SK-N-SH treated with all-trans-retinoic acid at 6 μM for 48 hours (cell line): ENCODE results near the gene LAMA3.

Experiments
- ATAC-seq: fragments of 200-7000 bp; cut with Tn5 transposase; 3 replicates; pipeline ENCODE4 v1.9.1; 2020; ENCODE audit warnings: mild to moderate bottlenecking, moderate library complexity
- ARNTL ChIP-seq: fragments of 450-650 bp; formaldehyde crosslinking; IDR thresholded peaks from 2 replicates; pipeline ENCODE4 v1.5.0; 2020; ENCODE audit warnings: low read depth, mild to moderate bottlenecking, moderate library complexity, borderline replicate concordance
- BACH2 ChIP-seq: fragments of 250-450 bp; sonication (Bioruptor Pico); IDR thresholded peaks from 2 replicates; pipeline ENCODE4 v1.9.0; 2021; ENCODE audit warnings: mild to moderate bottlenecking, borderline replicate concordance
- CREB5 ChIP-seq: fragments of 250-450 bp; sonication (Bioruptor Pico); IDR thresholded peaks from 2 replicates; pipeline ENCODE4 v1.5.1; 2020; ENCODE audit warnings: low read depth, mild to moderate bottlenecking, moderate library complexity
- CSDC2 ChIP-seq: fragments of 250-450 bp; sonication (Bioruptor Pico); IDR thresholded peaks from 2 replicates; pipeline ENCODE4 v1.5.0; 2020; ENCODE audit warnings: mild to moderate bottlenecking, moderate library complexity
- CSRNP3 ChIP-seq: fragments of 250-450 bp; sonication (Bioruptor Pico); IDR thresholded peaks from 2 replicates; pipeline ENCODE4 v1.5.1; 2021; ENCODE audit warnings: mild to moderate bottlenecking, moderate library complexity
- ESRRG ChIP-seq: fragments of 250-450 bp; sonication (Bioruptor Pico); IDR thresholded peaks from 2 replicates; pipeline ENCODE4 v1.6.1; 2021; ENCODE audit warnings: mild to moderate bottlenecking
- GLIS3 ChIP-seq: fragments of 250-450 bp; sonication (Bioruptor Pico); IDR thresholded peaks from 2 replicates; pipeline ENCODE4 v1.5.0; 2020; ENCODE audit warnings: mild to moderate bottlenecking, moderate library complexity
- ISL1 ChIP-seq: fragments of 250-450 bp; sonication (Bioruptor Pico); IDR thresholded peaks from 2 replicates; pipeline ENCODE4 v2.1.2; 2022; ENCODE audit warnings: mild to moderate bottlenecking, moderate library complexity
- RARB ChIP-seq: fragments of 250-450 bp; sonication (Bioruptor Pico); IDR thresholded peaks from 2 replicates; pipeline ENCODE4 v1.8.0; 2021; ENCODE audit warnings: mild to moderate bottlenecking, moderate library complexity
- TSHZ2 ChIP-seq: fragments of 250-450 bp; sonication (Bioruptor Pico); IDR thresholded peaks from 2 replicates; pipeline ENCODE4 v1.5.0; 2020; ENCODE audit warnings: mild to moderate bottlenecking, moderate library complexity
- ZC3H10 ChIP-seq: fragments of 250-450 bp; sonication (Bioruptor Pico); IDR thresholded peaks from 2 replicates; pipeline ENCODE4 v1.5.1; 2021; ENCODE audit warnings: mild to moderate bottlenecking, moderate library complexity
- ZFP3 ChIP-seq: fragments of 250-450 bp; sonication (Bioruptor Pico); IDR thresholded peaks from 2 replicates; pipeline ENCODE4 v1.5.0; 2020; ENCODE audit warnings: mild to moderate bottlenecking, moderate library complexity
- ZFP30 ChIP-seq: fragments of 450-650 bp; formaldehyde crosslinking; IDR thresholded peaks from 2 replicates; pipeline ENCODE4 v1.5.0; 2022; ENCODE audit warnings: mild to moderate bottlenecking, moderate library complexity
- ZNF565 ChIP-seq: fragments of 450-650 bp; formaldehyde crosslinking; conservative IDR thresholded peaks from 2 replicates; pipeline ENCODE4 v1.5.0; 2020; ENCODE audit warnings: low read depth, mild to moderate bottlenecking, moderate library complexity
- ZNF70 ChIP-seq: fragments of 450-650 bp; formaldehyde crosslinking; IDR thresholded peaks from 2 replicates; pipeline ENCODE4 v1.5.0; 2020; ENCODE audit warnings: mild to moderate bottlenecking, moderate library complexity

LAMA3 gene

GRCh38 chr18:23718243-23718720, 29.0 kb downstream of the LAMA3 start (continued):
- TF ChIP-seq TSHZ2 (CRISPR knock-in tag) (no peak), CSDC2 (CRISPR knock-in tag) (no peak)
- TF ChIP-seq, all 23 proteins: peak for 0

- no peak for ATAC-seq
- TF ChIP-seq ESRRG (CRISPR knock-in tag): no peak
- TF ChIP-seq CSRNP3 (CRISPR knock-in tag): no peak
- no peak for TF ChIP-seq RARB (CRISPR knock-in tag)
- TF ChIP-seq TSHZ2 (CRISPR knock-in tag): no peak
- TF ChIP-seq GLIS3 (CRISPR knock-in tag): no peak
- no peak for TF ChIP-seq CREB5 (CRISPR knock-in tag)
- TF ChIP-seq CSDC2 (CRISPR knock-in tag): no peak
- no peak for TF ChIP-seq BACH2
- TF ChIP-seq ARNTL: no peak
These were observed 29.5 kb downstream of the LAMA3 start for GRCh38 chr18:23718731-23719130.

GRCh38 chr18:23719634-23720201, 30.5 kb downstream of the LAMA3 start:
- ATAC-seq: peak; percentile 86

GRCh38 chr18:23721696-23722480, 32.6 kb downstream of the LAMA3 start:
- TF ChIP-seq ESRRG (CRISPR knock-in tag) (no peak), ZFP3 (CRISPR knock-in tag) (no peak), ZFP30 (CRISPR knock-in tag) (no peak)
- no peak for ATAC-seq

More at GRCh38 chr18:23719634-23720201, 30.5 kb downstream of the LAMA3 start:
- TF ChIP-seq ZNF70 (CRISPR knock-in tag) (no peak), ZC3H10 (0 out of 2 replicates have a peak, but pooled peaks have one; percentile 13)
- TF ChIP-seq, all 23 proteins: peak for 1

GRCh38 chr18:23722646-23723045, 33.4 kb downstream of the LAMA3 start:
- TF ChIP-seq ZFP30 (CRISPR knock-in tag) (no peak), ZFP3 (CRISPR knock-in tag) (no peak), ZNF565 (no peak), CSDC2 (CRISPR knock-in tag) (no peak), BACH2 (no peak), ZNF70 (CRISPR knock-in tag) (no peak), ISL1 (CRISPR knock-in tag) (no peak), CREB5 (CRISPR knock-in tag) (no peak), ESRRG (CRISPR knock-in tag) (no peak), ZC3H10 (no peak)
- no peak for ATAC-seq
